NCI-H226 (cell line): ENCODE results near the gene ZBTB14.

Experiments
- DNase-seq: peaks from one replicate; pipeline ENCODE4 v3.0.0-alpha.2; 2015

Gene ZBTB14

DNA sequence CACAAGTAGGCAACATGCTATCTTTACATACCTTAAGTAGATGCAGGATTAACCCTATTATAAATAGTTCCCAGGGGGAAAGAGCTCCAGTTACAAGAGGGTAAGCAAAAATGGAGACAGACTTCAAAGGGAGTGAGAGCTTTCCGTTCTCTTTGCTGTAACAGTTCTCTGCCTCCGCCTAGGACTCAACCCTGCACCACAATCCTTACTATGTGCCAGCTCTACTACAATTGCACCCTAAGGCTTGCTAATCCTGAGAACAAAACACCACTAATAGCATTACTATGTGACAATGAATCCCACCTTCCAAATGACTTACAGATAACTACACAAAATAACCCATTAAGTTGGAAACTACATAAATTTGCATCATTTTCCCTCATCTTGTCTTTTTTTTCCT lies 7.7 kb downstream of the ZBTB14 start:
- DNase-seq, result no peak

DNA sequence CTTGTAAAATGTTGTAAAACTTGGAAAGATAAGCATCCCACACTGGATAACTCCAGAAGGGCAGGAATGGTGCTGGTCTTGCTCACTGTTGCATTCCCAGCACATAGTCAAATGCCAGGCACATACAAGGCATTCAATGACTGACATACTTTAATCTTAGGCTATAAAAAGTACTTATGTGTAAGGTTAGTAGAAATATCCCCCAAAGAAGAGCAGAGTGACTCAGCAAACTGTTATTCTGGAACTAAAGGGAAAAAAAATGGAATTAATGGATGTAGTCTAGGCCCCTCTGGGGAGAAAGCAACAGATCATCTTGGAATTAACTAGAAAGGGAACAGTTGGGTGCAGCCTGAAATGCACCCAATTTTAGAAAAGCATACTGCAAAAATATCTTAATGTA lies 9.0 kb downstream of the ZBTB14 start:
- no peak for DNase-seq

DNA sequence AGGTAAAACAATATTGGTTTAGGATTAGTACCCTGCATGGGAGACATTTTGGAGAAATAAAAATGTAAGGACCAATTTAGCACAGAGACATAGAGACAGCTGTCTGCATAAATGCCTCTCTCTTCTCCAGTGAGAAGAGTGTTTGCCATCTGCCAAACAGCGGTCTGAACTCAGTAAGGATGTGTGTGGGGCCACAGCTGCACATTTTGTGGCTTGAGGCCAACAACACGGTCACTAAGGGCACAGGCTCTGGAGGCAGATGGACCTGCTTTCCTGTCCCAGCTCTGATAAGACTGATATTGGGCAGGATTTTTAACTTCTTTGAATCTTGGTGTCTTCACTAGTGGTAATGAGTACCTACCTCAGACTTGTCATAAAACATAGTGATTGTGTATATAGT lies 10.2 kb downstream of the ZBTB14 start:
- no peak for DNase-seq

DNA sequence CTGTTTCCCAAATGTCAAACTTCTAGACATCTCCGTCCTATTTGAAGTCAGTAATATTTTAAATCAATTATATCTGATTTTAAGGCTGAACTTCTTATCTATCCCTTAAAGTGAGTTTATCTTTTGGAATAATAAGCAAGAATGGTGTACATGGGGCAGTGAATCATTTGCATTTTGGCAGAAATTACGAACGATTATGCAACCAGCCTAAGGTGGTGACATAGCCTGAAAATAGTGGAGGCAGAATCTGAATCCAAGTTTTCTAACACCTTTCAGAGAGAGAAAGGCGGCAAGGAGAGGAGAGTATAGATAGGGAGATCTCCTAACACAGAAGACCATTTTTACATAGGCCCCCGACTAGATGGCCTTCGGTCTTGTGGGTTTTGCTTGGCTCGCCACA lies 10.7 kb downstream of the ZBTB14 start:
- no peak for DNase-seq

DNA sequence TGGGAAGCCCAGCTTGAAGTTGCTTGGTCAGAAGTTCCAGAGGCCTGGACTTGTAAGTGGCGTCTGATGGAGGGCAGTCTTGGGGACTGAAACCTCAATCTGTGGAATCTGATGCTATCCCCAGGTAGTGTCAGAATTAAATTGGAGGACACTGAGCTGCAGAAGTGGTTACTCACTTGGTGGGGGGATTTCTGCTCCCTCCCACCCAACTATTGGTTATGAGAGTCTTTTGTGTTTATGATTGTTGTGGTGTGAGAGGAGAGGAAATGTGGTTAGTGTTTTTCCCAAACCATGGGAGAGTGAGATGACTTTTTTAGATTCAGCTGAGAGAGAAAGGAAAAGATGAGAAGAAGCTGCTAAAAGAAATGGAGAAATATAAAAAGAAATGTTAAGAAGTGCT lies 12.8 kb downstream of the ZBTB14 start:
- no peak for DNase-seq

DNA sequence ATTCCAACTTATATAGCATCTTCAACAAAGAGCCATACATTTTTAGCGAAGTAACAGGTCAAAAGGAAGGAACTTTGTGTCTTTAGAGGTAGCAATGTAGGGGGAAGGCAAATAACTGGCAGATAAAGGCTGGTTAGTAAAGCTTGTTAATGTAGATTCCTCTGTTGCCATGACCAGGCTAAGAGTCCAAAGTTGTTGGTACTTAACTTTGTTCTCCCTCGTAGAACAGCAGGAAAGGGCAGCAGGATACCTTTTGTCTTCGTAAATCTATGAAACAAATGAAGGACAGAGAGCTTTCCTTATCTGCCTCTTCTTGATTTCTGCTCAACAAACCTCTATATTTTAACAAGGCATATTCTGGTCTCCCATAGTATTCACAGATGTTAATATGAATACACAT lies 18.6 kb downstream of the ZBTB14 start:
- DNase-seq, result no peak

DNA sequence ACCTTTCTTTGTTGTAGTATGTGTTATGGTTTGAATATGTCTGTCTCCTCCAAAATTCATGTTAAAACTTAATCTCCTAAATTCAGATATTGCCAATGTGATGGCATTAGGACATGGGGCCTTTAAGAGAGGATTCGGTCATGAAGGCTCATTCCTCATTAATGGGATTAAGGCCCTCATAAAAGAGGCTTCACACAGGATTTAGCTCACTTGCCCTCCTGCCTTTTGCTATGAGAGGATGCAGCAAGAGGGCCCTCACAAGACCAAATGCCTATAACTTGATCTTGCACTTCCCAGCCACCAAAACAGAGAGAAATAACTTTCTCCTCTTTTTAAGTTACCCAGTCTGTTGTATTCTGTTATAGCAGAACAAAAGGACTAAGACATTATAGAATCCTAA lies 19.7 kb downstream of the ZBTB14 start:
- DNase-seq, result no peak

DNA sequence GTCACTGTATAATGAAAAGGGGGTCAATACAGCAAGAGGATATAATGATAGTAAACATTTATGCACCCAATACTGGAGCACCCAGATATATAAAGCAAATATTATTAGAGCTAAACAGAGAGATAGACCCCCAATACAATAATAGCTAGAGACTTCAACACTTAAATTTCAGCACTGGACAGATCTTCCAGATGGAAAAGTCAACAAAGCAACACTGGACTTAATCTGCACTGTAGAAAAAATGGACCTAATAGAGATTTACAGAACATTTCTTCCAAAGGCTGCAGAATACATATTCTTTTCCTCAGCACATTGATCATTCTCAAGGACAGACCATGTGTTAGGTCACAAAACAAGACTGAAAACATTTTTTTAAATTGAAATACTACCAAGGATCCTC lies 26.7 kb downstream of the ZBTB14 start:
- no peak for DNase-seq

DNA sequence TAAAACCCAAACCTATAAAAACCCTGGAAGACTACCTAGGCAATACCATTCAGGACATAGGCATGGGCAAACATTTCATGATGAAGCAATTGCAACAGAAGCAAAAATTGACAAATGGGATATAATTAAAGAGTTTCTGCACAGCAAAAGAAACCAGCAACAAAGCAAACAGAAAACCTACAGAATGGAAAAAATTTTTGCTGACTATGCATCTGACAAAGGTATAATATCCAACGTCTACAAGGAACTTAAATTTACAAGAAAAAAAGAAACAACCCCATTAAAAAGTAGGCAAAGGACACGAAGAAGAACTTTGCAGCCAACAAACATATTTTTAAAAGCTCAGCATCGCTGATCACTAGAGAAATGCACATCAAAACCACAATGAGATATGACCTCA lies 28.8 kb downstream of the ZBTB14 start:
- DNase-seq, result no peak

DNA sequence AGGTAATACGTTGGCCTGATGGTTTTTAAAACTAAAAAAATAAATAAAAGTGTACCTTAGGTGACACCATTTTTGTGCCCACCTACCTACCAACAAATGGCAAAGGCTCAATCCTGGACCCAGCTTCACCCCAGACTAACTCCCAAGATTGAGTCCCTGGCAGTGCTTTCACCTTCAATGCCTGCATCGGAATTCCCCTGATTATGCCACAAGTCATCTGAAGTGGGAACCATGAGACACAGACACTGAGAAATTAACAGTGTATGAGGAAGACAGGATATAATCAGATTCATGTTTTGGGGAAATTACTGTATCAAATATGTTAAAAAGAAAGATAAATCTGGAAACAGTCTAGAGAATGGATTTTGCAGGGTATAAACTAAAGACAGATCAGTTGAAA lies 41.6 kb downstream of the ZBTB14 start:
- DNase-seq, result no peak

DNA sequence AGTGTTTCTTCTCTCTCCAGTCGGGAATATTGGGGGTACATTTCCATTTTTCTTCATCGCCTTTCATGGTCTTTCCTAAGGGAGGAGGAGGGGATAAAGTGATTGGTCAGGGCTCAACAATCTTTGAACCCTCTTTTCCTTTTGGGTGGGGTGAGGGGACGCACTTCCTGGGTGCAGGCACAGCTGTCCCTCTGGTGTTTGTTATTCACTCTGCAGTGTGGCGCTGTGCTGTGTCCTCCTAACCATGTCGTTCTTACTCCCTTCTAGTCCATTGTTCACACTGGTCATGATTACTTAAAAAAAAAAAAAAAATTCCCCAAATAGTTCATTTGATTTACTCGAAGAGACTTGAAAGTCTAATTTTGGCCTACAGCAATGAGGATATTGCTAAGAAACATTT lies 44.4 kb downstream of the ZBTB14 start:
- DNase-seq, result no peak

DNA sequence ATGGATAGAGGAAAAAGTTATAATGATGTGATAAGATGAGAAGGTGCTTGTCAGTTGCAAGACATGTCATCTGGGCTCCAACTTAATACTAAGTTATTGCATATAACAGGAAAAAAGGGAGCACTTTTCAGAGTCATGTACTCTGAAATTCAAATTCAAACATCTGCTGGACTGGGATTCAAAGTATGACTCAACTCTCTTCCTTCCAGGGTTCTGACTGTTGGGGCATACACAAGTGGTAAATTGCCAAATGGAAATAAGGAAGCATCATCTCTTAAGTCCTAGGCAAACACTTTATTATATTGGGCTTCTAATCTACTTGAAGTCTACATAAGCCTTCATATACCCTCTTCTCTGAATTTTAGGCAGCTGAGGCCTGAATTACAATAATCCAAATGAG lies 44.9 kb downstream of the ZBTB14 start:
- no peak for DNase-seq

DNA sequence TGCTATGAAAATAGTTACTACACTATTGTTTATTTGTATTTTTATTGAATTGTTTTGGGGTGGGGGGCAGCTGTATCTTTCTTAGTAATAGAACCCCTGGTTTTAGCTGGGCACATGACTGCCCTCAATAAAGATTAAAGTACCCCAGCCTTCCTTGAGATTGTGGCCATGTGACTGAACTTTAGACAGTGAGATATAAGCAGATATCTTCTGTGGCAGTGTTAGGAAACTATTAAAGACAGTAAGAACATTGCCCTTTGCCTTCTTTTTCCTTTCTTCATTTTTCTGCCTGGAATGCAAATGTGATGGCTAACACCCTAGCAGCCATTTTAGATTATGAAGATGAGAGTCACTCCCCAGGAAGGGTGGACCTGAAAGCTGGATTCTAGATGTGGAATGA lies 50.6 kb downstream of the ZBTB14 start:
- no peak for DNase-seq

DNA sequence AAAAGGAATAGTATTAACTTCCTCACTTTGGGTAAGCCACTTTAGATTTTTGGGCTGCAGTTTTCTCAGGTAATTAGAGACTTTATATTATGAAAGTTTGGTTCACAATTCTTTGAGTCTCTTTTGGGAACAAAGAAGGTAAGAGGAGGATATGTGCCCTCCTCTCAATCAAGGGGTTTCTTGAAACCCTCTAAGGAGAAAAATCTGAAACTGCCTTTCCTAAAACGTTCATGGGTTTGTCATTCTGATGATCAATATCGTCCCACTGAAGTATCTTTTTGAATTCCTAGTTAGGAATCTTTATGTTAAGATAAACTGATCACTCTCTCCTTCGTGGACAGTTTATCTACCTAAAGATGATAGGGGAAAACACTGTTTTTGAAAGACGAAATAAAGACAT lies 56.1 kb downstream of the ZBTB14 start:
- no peak for DNase-seq
